Epidermal melanocyte (primary cell): ENCODE measurements around the gene FAM168B.

Source experiments
- DNase-seq: peaks from one replicate; pipeline ENCODE4 v3.0.0; 2011; ENCODE audit warnings: low spot score; ENCODE audit not compliant: insufficient read length

FAM168B gene

DNA sequence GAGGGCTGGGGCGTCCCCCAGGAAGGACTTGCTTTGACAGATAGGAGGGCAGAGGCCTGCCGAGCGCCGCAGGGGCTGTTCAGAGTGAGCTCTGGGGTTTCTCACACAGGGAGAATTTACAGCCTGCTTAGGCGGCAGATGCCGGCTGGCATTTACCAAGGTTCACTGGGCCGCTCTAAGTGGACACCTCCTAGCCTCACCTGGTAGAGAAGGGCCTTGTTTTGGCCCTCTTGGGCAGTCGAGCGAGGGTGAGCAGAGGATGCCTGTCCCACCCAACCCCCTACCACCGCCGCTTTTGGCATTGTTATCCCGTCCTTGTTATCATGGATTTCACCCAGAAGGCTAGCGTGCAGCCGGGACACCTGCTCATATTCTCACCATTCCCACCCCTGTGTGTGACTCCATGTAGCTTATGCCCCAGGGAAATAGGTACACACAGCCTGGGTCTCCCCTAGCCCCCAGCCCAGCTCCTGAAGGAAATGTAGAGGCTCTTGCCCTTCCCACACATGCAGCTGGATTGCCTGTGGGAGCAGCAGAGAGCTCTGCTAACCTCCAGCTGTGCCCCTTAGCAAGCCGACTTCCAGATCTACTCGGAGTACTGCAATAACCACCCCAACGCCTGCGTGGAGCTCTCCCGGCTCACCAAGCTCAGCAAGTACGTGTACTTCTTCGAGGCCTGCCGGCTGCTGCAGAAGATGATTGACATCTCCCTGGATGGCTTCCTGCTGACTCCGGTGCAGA lies 52.4 kb downstream of the FAM168B start:
- no peak for DNase-seq

DNA sequence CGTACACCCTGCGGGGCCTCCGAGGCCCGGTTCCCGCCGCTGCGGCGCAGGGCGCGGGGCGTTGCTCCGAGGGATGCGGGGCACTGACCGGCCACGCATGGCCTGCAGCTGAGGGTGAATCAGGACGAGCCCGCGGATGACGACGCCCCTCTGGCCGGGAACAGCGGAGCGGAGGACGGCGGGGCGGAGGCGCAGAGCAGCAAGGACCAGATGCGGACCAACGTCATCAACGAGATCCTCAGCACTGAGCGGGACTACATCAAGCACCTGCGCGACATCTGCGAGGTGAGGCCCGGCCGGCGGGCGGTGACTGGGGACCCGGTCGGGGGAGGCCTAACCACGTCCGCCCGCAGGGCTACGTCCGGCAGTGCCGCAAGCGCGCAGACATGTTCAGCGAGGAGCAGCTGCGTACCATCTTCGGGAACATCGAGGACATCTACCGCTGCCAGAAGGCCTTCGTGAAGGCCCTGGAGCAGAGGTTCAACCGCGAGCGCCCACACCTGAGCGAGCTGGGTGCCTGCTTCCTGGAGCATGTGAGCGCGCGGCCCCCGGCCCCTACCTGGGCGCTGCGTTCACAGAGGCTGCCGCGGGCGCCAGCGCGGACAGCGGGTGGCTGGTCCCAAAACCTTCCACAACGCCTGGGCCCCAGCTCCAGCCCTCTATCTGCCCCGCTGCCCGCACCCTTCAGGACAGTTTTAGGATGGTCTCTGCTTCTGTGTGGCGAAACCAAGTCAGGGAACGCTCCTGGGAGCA lies 53.2 kb downstream of the FAM168B start:
- DNase-seq, result peak; percentile 10

DNA sequence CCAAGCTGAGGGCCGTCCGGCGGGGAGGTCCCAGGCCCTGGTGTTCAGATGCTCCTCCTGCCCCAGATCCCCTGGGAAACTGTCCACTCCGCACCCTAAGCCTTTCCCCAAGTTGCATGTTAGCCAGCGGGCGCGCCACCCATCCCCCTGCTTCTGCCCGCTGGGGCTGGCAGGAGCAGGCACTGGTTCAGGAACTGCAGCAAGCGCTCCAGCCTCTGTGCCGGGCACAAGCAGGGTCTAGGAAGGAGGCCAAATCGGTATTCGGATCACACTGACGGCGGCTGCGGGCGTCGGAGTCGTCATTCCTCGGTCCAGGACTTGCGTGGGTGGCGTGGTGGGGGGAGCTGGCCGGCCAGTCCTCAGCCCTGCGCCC lies 53.7 kb downstream of the FAM168B start:
- no peak for DNase-seq

DNA sequence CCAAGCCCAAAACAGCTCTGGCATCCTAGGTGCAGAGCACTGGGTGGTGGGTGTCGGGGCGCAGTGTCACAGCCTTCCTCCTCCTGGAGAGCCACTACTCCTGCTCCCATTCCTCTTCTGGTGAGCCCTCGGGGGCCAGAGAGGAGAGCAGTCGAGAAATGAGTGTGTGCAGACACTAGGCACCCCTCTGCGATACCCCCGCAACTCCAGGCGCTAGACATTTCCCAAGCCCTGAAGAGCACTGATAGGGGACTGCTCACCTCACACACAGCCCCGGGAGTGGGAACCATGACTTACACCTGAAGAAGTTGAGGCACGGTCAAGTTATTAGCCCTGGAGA lies 54.2 kb downstream of the FAM168B start:
- no peak for DNase-seq

DNA sequence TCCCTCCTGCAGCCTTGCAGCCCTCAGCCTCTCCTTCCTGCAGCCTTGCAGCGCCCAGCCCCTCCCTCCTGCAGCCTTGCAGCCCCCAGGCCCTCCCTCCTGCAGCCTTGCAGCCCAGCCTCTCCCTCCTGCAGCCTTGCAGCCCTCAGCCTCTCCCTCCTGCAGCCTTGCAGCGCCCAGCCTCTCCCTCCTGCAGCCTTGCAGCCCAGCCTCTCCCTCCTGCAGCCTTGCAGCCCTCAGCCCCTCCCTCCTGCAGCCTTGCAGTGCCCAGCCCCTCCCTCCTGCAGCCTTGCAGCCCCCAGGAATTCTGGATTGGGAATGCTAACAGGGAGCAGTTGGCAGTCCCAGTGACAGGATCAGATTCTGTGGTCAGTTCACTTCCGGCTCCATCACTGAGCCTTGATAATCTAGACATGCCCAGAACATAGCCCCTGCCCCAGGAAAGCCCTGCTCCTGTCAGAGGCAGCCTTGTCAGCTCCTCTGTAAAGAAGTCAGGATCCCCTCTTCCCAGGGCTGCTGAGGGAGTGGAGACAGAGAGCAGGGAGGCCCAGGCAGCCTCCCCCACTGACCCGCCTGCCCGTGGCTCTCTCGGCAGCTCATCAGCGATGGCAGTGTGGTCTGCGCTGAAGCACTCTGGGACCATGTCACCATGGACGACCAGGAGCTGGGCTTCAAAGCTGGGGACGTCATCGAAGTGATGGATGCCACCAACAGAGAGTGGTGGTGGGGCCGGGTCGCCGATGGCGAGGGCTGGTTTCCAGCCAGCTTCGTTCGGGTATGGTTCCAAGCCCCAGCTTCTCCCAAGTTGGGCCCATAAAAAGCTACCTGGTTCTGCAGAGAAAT lies 54.8 kb downstream of the FAM168B start:
- DNase-seq, result peak; percentile 7

DNA sequence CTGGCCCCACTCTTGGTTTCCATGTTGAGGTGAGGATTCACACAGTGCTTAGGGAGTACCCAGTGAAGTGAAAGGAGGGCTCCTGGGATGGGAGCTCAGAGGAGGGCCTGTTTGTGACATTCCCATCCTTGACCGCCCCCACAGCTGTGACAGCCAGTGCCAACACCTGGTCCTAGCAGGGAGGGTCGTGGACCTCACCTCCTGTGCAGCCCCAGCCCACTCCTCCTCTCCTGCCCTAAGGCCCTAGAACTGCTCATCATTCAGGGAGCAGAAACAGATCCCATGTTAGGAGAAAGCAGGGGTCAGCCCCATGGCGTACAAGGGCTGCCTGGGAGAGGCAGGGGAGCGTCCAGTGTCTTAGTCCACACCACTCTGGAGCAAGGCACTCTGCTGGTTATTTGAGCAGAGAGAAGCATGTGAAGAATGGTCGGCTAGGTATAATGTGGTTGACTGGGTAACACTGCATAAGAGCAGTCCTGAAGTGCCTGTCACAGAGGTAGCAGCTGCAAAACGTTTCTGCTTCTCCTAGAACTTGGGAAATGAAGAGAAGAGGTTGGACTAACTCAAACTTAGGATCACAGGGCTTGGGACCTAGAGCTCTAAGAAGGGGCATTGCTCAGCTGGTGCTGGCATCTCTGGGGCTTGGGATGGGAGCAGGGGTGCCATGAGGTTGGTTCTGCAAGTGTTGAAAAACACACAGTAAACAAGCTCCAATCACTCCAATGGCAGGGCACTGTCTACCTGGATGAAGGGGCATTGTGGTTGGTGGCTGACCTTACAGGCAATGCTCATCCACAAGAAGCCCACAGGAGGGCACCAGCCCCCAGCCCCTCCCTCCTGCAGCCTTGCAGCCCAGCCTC lies 55.6 kb downstream of the FAM168B start:
- peak; percentile 15 for DNase-seq

DNA sequence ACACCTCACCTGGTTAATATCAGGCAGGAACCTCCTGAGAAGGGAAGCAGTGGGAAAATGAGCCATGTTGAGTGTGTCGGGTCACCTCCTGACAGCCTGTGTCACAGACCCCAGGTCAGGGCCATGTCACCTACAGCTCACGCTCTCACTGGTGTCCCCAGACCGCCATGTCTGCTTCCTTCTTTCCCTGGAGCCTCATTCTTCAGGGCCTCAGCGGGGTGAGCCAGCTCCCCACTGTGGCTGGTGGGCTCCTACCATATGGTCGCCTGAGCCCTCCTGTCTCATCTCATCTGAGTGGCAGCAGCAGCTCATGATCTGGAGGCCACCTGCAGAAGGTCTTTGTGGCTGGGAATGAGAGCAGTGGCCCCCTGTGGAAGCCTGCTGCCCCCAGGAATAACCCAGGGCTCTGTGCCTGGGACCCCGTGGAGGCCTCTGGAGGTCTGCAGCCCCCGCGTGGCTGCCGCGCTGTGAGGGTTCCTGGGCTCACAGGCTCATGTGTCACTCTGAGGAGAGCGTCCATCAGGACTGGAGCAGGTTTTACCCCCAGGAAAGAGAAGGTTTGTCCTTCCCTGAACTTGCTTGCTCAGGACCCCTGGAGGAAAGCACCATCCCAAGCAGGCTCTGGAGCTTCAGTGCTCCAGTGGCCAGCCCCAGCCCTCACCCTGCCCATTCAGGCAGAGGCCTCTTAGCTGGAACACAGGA lies 56.4 kb downstream of the FAM168B start:
- peak; percentile 5 for DNase-seq

DNA sequence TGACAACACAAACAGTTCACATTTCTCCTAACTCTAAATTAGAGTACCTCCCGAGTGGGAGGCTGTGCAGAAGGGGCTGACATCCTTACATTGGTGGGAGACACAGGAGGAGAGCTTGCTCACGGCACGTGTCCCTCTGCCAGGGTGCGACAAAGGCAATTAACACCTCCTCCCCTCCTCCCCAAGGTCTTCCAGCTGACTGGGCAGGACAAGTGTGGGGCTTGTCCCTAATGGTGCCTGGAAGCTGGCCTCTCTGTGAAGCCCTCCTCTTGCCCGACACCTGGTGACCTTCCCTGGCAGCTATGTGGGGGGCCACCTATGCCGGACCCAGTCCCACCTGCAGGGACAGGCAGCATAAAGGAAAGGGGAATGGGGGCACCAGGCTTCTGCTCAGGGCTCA lies 57.0 kb downstream of the FAM168B start:
- no peak for DNase-seq

DNA sequence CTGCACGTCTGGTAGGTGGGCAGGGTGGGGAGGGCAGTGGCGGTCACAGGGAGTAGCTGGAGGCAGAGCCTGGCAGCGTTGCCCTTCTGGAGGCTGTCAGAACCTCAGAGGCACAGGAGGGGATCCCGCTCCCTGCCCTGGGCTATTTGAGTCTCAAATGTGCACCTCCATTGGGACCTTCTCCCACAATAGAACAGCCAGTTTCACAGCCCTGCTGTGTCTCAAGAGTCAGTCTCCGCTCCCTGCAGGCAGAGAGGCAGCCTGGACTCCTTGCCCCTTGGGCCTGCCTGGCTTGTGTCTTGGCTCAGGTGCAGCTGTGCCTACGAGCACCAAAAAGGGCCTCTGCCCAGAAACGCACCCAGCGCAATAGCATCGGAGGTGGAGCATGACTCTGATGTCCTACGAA lies 57.4 kb downstream of the FAM168B start:
- DNase-seq, result no peak

DNA sequence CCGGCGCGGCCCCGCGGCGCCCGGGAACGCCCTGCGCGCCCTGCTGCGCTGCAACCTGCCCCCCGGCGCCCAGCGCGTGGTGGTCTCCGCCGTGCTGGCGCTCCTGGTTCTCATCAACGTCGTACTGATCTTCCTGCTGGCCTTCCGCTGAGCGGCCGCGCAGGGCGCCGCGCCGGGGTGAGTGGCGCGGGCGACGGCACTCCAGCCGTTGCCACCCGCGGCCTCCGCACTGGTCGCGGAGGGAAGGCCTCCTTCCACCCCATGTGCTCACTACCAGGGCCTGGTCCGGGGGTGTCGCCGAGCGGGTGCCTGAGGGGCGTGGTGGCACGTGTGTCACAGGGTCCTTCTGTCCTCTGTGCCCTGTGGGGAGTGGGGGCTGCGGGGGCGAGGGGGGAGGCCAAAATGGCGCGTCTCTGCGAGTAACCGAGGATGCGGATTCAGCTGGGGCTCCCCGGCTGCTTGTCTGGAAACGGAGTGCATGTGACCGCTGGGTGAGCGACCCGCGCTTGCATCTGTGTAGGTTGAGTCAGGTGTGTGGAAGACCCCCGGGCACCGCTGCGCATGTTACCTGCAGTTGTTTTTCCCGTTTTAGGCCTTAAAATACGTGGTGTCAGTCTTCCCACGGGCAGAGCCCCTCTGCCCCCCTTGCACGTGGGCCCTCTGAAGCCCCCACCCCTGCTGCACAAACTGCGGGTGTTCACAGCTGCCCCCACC lies 58.0 kb downstream of the FAM168B start:
- DNase-seq, result no peak

DNA sequence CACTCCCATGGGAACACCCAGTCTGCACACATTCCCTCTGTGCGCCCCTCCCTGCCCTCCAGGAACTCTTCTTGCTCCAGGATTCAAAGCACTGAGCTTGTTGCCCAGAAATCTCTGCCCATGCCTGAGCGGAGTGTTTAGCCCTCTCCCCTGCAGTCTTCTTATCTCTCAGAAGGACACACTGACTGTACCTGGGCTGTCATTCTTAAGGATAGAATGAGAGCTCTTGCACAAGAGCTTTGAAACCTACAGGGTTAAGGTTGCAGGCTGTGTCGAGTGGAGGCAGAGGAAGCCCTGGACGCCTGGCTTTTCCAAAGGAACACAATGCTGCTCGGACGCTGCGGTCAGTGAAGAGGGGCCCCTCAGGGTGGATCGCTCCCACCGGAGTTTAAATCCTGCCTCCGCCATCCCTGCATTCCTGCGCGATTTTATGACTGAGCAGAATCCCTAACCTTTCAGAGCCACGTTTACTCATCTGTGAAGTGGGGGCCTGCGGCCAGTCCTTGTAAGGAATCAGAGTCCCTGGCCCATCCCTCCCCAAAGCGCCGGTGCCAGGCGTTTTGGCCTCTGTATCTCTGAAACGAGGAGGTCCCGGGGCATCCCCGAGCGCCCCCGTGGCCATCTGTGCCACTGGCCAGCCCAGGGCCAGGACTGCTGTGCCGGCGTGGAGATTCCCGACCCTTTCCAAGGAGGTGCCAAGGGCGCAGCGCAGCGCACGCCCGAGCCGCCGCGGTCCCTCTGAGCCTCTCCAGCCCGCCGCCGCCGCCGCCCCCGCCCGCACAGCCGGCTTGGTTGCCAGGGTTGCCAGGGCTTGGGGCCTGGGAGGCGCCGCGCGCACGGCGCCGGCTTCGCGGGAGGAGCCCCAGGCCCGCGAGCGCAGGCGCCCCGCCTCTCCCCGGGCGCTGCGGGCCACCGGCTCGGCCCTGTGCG lies 58.9 kb downstream of the FAM168B start:
- DNase-seq, result no peak

DNA sequence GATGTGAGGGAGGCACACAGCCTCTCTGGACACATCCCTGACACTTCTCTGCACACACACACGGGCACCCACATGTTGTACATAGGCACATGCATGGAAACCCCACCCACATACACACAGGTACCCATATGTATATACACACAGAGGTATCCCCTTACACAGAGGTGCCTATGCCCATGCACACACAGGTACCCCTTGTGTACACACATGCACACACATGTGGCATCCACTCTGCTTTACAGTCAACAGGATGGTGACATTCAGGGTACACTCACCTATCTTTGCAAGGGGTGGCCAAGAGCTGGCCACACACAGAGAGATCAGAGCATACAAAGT lies 59.5 kb downstream of the FAM168B start:
- no peak for DNase-seq

DNA sequence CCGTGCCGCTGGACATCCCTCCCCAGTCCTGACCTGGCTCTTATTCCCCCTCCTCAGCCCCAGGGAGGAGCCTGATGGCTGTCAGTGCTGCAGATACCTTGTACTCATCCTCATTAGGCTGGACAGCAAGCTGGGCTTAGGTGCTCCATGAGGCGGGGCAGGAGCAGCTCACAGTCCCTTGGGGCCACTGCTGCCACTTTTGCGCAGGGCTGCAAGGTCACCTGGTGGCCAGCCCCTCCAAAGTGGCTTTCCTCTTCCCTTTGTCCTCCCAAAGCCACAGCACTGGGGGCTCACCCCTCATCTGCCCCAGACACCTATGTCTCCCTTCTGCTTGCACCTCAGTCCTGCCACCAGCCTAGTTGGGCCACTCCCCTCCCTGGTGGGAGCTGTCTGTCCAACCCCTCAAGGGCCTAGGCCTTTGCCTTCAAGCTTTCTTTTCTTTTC lies 60.8 kb downstream of the FAM168B start:
- DNase-seq, result no peak

DNA sequence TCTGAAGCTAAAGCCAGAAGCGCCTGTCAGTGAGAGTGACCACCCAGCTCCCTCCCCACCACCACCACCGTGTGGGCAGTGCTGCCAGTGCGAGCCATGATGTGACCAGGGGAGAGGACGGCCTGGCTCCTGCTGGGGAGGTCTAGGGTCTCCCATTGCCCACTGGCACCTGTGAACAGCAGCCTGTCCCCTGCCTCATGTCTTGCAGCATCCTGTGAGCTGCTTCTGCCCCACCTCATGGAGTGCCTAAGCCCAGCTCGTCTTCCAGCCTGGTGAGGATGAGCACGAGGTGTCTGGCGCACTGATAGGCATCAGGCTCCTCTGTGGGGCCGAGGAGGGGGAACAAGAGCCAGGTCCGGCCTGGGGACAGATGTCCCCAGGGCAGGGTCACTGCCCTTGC lies 61.4 kb downstream of the FAM168B start:
- DNase-seq, result no peak

DNA sequence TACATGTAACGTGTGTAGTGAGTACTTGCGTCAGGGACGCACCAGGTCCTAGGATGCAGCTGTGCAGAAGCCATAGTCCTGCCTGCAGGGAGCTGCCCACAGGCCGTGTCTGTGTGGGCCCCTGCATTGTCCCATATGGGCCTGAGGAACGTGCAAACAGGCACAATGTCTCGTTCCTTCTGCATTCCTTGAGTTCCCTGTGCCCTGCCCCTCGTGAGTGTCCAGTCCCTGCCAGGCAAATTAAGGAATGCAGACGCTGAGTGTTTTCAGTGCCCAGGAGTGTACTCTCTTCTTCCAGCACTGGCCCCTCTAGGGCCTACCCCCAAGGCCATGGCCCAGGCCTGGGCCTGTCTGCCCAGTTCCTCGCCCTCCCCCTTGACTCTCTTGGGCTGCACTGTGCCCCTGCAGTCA lies 61.8 kb downstream of the FAM168B start:
- no peak for DNase-seq

DNA sequence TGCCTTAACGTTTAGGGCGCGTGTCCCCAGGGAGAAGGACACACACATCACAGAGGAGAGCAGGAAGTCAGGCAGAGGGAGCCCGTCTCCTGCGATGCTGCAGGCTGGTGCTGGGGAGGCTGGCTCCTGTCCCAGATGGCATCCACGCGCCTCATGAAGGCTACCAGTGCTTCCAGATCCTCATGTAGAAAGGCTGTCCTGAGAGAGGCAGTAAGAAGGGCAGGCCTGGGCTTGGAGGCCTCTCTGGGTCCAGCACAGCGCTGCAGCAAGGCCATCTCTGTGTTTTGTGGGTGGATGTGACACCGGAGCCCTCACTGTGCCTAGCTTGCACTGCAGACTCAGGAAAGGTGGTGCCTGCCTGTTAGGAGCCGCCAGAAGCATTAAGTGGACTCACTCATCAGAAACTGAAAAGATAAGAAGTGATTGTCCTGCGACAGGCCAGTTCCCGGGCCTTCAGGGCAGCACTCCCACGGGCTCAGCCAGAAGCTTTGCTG lies 62.7 kb downstream of the FAM168B start:
- no peak for DNase-seq

DNA sequence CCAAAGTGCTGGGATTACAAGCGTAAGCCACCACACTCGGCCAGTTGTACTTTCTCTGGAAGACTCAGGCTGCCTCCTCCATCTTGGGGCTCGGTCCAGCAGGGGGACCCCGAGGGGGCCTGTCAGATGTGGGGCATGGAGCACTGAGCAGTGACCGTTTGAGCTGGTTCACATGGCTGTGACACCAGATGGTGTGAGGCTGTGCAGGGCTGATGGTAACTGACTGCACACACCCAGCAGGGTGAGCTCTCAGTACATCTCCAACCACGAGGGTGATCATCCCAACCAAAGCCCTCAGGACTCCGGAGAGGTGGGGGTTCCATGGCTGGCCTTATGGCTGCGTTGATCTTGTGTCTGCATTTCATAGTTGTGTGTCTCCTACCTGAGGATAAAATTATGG lies 63.4 kb downstream of the FAM168B start:
- no peak for DNase-seq

DNA sequence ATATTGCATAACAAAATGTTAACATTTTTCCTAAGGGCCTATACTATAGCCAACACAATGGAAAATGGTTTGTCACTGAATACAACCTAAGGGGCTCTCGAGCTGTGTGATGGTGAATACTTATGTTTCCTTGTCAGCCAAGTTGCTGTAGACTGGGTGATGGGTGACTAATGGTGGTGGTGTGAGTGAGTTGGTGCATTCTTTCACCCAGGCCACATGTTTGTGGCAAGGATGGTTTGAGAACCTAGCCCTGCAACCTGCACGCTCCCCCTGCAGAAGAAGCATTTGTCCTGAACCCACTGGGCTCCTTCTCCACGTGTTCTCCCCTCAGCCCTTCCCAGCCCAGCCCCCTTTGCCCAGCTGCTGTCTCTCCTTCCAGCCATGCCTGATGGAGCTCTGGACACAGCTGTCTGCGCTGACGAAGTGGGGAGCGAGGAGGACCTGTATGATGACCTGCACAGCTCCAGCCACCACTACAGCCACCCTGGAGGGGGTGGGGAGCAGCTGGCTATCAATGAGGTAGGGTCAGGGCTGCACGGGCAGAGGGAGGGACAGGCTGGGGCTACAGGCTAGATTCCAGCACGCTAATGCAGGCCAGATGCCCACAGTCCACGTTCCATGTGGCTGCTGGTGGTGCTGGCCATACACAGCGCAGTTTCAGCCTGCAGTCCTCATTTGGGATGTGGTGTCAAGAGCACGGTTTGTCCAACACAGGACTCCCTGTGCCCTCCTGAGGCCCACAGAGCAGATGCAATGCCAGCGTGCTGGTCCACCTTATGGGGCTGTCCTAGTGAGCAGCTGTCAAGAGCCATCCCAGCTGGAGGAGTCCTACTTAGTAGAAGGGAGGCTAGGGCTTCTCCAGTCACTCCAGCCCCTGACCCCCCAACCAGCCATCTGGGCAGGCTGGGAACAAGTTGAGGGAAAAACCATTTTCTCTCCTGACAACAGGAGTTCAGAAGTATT lies 65.4 kb downstream of the FAM168B start:
- no peak for DNase-seq
